ENCODE results near the gene AGPAT2. TPM values are rescaled to one million over a fixed set of nuclear protein-coding genes. Genes with fewer than 3 reads are reported as not detected.

AGPAT2 gene
- total RNA-seq, 2 experiments from 2014 or later = 3.6 to 4.0 TPM

DNA sequence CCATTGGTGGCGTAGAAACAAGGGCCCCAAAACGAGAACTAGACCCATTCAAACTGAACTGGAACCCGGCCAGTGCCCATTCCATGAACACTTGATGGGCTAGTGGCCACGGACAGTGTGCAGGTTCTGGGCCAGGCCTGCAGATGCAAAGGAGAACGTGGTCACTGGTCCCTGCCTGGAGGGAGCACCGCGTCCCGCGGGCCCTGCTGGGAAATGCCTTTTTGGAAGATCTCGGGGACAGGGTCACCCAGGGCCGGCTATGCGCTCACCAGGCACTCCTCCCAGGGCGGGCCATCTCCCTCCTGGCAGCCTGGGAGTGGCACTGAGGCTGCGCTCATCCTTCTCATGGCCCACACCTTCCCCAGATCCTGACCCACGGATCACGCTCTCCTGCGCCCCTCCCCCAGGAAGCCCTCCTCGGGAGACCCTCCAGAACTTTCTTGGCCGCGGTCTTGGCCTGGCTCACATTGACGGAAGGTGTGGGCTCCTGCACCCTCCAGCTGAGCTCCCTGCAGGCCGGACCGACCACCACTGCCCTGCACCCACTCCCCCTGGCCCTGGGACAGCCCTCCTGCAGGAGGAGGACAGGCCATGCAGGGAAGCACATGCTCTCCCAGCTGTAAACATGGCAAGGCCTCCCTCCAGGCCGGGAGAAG lies 22.3 kb upstream of the AGPAT2 start:
- no peak for DNase-seq
- no peaks in the 10 kb centered on the region for H3K9me3 Mint-ChIP-seq
- ChIA-PET CTCF (no interaction called here), POLR2A (no interaction called here)
- intact Hi-C loops (cut with DNase I, micrococcal nuclease) = no loop called here
- Histone ChIP-seq H3K9me3 (ENCODE audit: control insufficient read depth in 1 of 2, insufficient read depth in 1 of 2, low read length in 2 of 2) (peaks cover 0 to 17% of the 10 kb centered on the region in 2 experiments), H3K27ac (ENCODE audit: low read depth in 1 of 2, low read length in 2 of 2) (no peak overlapping the region), H3K4me3 (ENCODE audit: low read length) (no peak overlapping the region), H3K36me3 (ENCODE audit: insufficient read depth, low read length) (no peaks in the 10 kb centered on the region), H3K4me1 (ENCODE audit: insufficient read depth, low read length) (peaks cover 14% of the 10 kb centered on the region), H3K27me3 (ENCODE audit: control insufficient read depth in 1 of 2, insufficient read depth in 2 of 2, low read length in 2 of 2) (peaks cover 33 to 36% of the 10 kb centered on the region in 2 experiments)
- no peak overlapping the region for H3K4me3 Mint-ChIP-seq
- no peaks in the 10 kb centered on the region for H3K36me3 Mint-ChIP-seq (ENCODE audit: low read depth)
- no peaks in the 10 kb centered on the region for H3K4me1 Mint-ChIP-seq (ENCODE audit: low read depth)
- TF ChIP-seq, protein P1, sequence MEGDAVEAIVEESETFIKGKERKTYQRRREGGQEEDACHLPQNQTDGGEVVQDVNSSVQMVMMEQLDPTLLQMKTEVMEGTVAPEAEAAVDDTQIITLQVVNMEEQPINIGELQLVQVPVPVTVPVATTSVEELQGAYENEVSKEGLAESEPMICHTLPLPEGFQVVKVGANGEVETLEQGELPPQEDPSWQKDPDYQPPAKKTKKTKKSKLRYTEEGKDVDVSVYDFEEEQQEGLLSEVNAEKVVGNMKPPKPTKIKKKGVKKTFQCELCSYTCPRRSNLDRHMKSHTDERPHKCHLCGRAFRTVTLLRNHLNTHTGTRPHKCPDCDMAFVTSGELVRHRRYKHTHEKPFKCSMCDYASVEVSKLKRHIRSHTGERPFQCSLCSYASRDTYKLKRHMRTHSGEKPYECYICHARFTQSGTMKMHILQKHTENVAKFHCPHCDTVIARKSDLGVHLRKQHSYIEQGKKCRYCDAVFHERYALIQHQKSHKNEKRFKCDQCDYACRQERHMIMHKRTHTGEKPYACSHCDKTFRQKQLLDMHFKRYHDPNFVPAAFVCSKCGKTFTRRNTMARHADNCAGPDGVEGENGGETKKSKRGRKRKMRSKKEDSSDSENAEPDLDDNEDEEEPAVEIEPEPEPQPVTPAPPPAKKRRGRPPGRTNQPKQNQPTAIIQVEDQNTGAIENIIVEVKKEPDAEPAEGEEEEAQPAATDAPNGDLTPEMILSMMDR (IDR thresholded peaks at IDR 0.05) = no peak
- no peak for ATAC-seq (ENCODE audit: poor library complexity)
- no peak overlapping the region for H3K27ac Mint-ChIP-seq
- H3K27me3 Mint-ChIP-seq = peaks cover 44% of the 10 kb centered on the region

DNA sequence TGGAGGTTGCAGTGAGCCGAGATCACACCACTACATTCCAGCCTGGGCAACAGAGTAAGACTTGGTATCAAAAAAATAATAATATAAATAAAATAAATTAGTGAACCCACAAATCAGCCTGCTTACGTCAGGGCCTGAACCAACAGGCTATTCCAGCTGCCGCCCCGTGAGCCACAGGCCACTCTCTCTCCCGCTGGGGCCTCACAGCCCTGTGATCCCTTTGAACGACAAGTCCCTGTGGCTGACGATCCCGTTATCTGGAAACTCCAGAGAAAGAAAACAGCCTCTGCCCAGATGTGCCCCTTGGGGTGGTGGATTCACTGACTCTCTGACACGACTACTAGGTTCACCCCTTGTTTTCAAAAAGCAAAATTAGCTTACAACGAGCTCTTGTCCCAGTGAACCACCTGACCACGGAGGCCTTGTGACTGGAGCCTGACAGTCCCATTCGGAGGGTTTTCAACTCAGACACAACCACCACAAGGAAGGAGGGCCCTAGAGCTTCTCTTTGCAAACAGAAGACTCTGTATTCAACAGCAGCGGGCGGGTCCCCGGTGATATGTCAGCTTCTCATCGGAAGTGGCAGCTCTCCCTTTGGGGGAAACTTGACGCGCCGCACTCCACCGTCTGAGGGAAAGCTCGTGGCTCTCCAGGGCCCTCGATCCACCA lies 20.7 kb upstream of the AGPAT2 start:
- no peak for ATAC-seq (ENCODE audit: poor library complexity)
- H3K27me3 Mint-ChIP-seq = peaks cover 30% of the 10 kb centered on the region
- Histone ChIP-seq H3K4me3 (ENCODE audit: low read length) (no peak overlapping the region), H3K27me3 (ENCODE audit: control insufficient read depth in 1 of 2, insufficient read depth in 2 of 2, low read length in 2 of 2) (peaks cover 17 to 22% of the 10 kb centered on the region in 2 experiments), H3K9me3 (ENCODE audit: control insufficient read depth in 1 of 2, insufficient read depth in 1 of 2, low read length in 2 of 2) (peaks cover 0 to under 1% of the 10 kb centered on the region in 2 experiments), H3K4me1 (ENCODE audit: insufficient read depth, low read length) (peaks cover 11% of the 10 kb centered on the region), H3K27ac (ENCODE audit: low read depth in 1 of 2, low read length in 2 of 2) (no peak overlapping the region), H3K36me3 (ENCODE audit: insufficient read depth, low read length) (no peaks in the 10 kb centered on the region)
- CTCF ChIA-PET = no interaction called here
- intact Hi-C loops (cut with DNase I, micrococcal nuclease) = no loop called here
- H3K4me1 Mint-ChIP-seq (ENCODE audit: low read depth) = no peaks in the 10 kb centered on the region
- H3K27ac Mint-ChIP-seq = no peak overlapping the region
- no peaks in the 10 kb centered on the region for H3K36me3 Mint-ChIP-seq (ENCODE audit: low read depth)
- H3K4me3 Mint-ChIP-seq = no peak overlapping the region
- TF ChIP-seq, protein P1 (IDR thresholded peaks at IDR 0.05) = no peak
- no peak for DNase-seq
- POLR2A ChIA-PET = no interaction called here
- H3K9me3 Mint-ChIP-seq = no peaks in the 10 kb centered on the region

- H3K27ac Mint-ChIP-seq = no peak overlapping the region
- H3K36me3 Mint-ChIP-seq (ENCODE audit: low read depth) = no peaks in the 10 kb centered on the region
- no peaks in the 10 kb centered on the region for H3K4me1 Mint-ChIP-seq (ENCODE audit: low read depth)
- intact Hi-C loops (cut with DNase I, micrococcal nuclease) = no loop called here
- TF ChIP-seq, protein P1 (IDR thresholded peaks at IDR 0.05) = no peak
- no peak overlapping the region for H3K27ac ChIP-seq (ENCODE audit: low read depth in 1 of 2, low read length in 2 of 2)
- ATAC-seq (ENCODE audit: poor library complexity) (no peak), DNase-seq (no peak)
- H3K4me3 Mint-ChIP-seq = no peak overlapping the region
- H3K9me3 Mint-ChIP-seq = no peaks in the 10 kb centered on the region
- CTCF ChIA-PET = interaction anchor here (1.1 kb wide), 1 partner anchor 20 kb away, joined by 3 read pairs; no protein-coding TSS in a partner anchor
- no peaks in the 10 kb centered on the region for H3K9me3 ChIP-seq (ENCODE audit: control insufficient read depth in 1 of 2, insufficient read depth in 1 of 2, low read length in 2 of 2)
- peaks cover 12 to 19% of the 10 kb centered on the region in 2 experiments for H3K27me3 ChIP-seq (ENCODE audit: control insufficient read depth in 1 of 2, insufficient read depth in 2 of 2, low read length in 2 of 2)
- no peak overlapping the region for H3K4me3 ChIP-seq (ENCODE audit: low read length)
- peaks cover 6% of the 10 kb centered on the region for H3K4me1 ChIP-seq (ENCODE audit: insufficient read depth, low read length)
- H3K36me3 ChIP-seq (ENCODE audit: insufficient read depth, low read length) = no peaks in the 10 kb centered on the region
- peaks cover 33% of the 10 kb centered on the region for H3K27me3 Mint-ChIP-seq
- POLR2A ChIA-PET = no interaction called here
Observed at GRCh38 chr9:136707011-136707410, 19.8 kb upstream of the AGPAT2 start.

Data from CD4-positive, alpha-beta T cell (primary cell).